Lung (tissue), 12 donors: ENCODE measurements around the gene FAAP100. TPM values are rescaled to one million over a fixed set of nuclear protein-coding genes. Genes with fewer than 3 reads are reported as not detected.

Experiments
- ATAC-seq: fragments of 200-7000 bp; cut with Tn5 transposase; one replicate; pipeline ENCODE4 v1.9.1; 2020; ENCODE audit warnings: moderate number of reproducible peaks; ENCODE audit not compliant: insufficient read depth, low FRiP score
- DNase-seq, 3 donors: peaks; one replicate each; pipeline ENCODE4 v3.0.0-alpha.2; 2013 to 2017
- H3K27ac ChIP-seq, 2 donors: one replicate each; pipeline ENCODE4 v1.5.1; 2013; ENCODE audit warnings: mild to moderate bottlenecking in 2 of 2, moderate library complexity in 2 of 2, control low read depth in 1 of 2, inconsistent platforms in 1 of 2, low read depth in 1 of 2, low read length in 1 of 2
- H3K27me3 ChIP-seq, 3 donors: one replicate each; pipeline ENCODE4 v1.5.1; 2013; ENCODE audit warnings: low read length in 2 of 3; ENCODE audit not compliant: control insufficient read depth in 3 of 3, insufficient read depth in 3 of 3
- H3K36me3 ChIP-seq, 4 donors: one replicate each; pipeline ENCODE4 v1.5.1; 2013; ENCODE audit warnings: low read length in 4 of 4, mild to moderate bottlenecking in 1 of 4, moderate library complexity in 1 of 4; ENCODE audit not compliant: control insufficient read depth in 4 of 4, insufficient read depth in 4 of 4
- H3K4me1 ChIP-seq, 5 donors: one replicate each; pipeline ENCODE4 v1.5.1; 2013; ENCODE audit warnings: low read length in 5 of 5, mild to moderate bottlenecking in 2 of 5, moderate library complexity in 1 of 5; ENCODE audit not compliant: control insufficient read depth in 5 of 5, insufficient read depth in 5 of 5
- H3K4me3 ChIP-seq: one replicate; pipeline ENCODE4 v1.5.1; 2013; ENCODE audit warnings: mild to moderate bottlenecking, control low read depth, moderate library complexity
- H3K9ac ChIP-seq, 2 donors: one replicate each; pipeline ENCODE4 v1.5.1; 2013; ENCODE audit warnings: low read length in 2 of 2, control low read depth in 1 of 2; ENCODE audit not compliant: insufficient read depth in 1 of 2
- H3K9me3 ChIP-seq, 4 donors: one replicate each; pipeline ENCODE4 v1.5.1; 2013; ENCODE audit warnings: low read length in 3 of 4, mild to moderate bottlenecking in 1 of 4, moderate library complexity in 1 of 4; ENCODE audit not compliant: control insufficient read depth in 4 of 4, insufficient read depth in 3 of 4
- CTCF ChIP-seq: IDR thresholded peaks from 2 replicates; pipeline ENCODE4 v1.5.1; 2012; ENCODE audit warnings: mild to moderate bottlenecking; ENCODE audit errors: control extremely low read depth, extremely low read depth
- WGBS, 2 donors: extraction: QIAGEN DNeasy Blood & Tissue Kit; methylation state at CpG; one replicate each; pipeline ENCODE4 v1.1.7; 2013; 5-methylcytosine and 5-hydroxymethylcytosine counted together
- polyA plus RNA-seq, 2 donors: library from polyadenylated mRNA; stranded (reverse); fragments of 200-250 nt; gene quantifications; one replicate each; pipeline ENCODE4 v1.2.1, GENCODE V29; 2013
- total RNA-seq, 2 donors: library from RNA; depleted of rRNA in 1 of 2; stranded (reverse); fragments of >200 nt in 1 of 2; gene quantifications; one replicate each; pipeline ENCODE4 v1.2.1, GENCODE V29; 2014 to 2021
- donor health status: control.
- donor health status: control.
- donor health status: Bipolar disorder and iron deficiency.
- donor health status: healthy.
- donor health status: DM: yes; HTN: yes; CAD: no.

FAAP100 gene
- total and polyA plus RNA-seq, 4 donors: 20.8 to 34.4 (median 25.4) TPM

GRCh38 chr17:81538651-81539570, 13.2 kb downstream of the FAAP100 start:
- no peak for ATAC-seq
- no peak for DNase-seq
- no peak for TF ChIP-seq CTCF
- peaks cover 0 to 8% (median 6%) of the 10 kb centered on the region in 5 donors for H3K4me1 ChIP-seq
- H3K9me3 ChIP-seq: peaks cover 0 to 8% (median 0%) of the 10 kb centered on the region in 4 donors
- no peak overlapping the region for H3K4me3 ChIP-seq
- WGBS, 2 donors: 93 to 96% methylated on average over 26 of the region's 26 CpGs
- H3K36me3 ChIP-seq: peaks cover 3 to 46% (median 6%) of the 10 kb centered on the region in 4 donors
- H3K27ac ChIP-seq: no peak overlapping the region
- no peak overlapping the region for H3K9ac ChIP-seq
- H3K27me3 ChIP-seq: peaks cover 0 to 17% (median 12%) of the 10 kb centered on the region in 3 donors

GRCh38 chr17:81537856-81538555, 14.1 kb downstream of the FAAP100 start:
- DNase-seq: no peak
- H3K9ac ChIP-seq: no peak overlapping the region
- peaks cover 0 to 17% (median 12%) of the 10 kb centered on the region in 3 donors for H3K27me3 ChIP-seq
- 72 to 79% methylated on average over 24 to 26 of the region's 26 CpGs for WGBS, 2 donors
- peaks cover 0 to 8% (median 6%) of the 10 kb centered on the region in 5 donors for H3K4me1 ChIP-seq
- peaks cover 0 to 9% (median 0%) of the 10 kb centered on the region in 4 donors for H3K9me3 ChIP-seq
- H3K27ac ChIP-seq: no peak overlapping the region
- ATAC-seq: no peak
- no peak overlapping the region for H3K4me3 ChIP-seq
- H3K36me3 ChIP-seq: peaks cover 2 to 37% (median 5%) of the 10 kb centered on the region in 4 donors
- TF ChIP-seq CTCF: no peak

GRCh38 chr17:81537343-81537855, 14.8 kb downstream of the FAAP100 start:
- ATAC-seq (peak; percentile 49), DNase-seq (peak in 2 of 3 donors; percentile 56 to 59)
- peaks cover 0 to 17% (median 12%) of the 10 kb centered on the region in 3 donors for H3K27me3 ChIP-seq
- H3K9me3 ChIP-seq: peaks cover 0 to 7% (median 0%) of the 10 kb centered on the region in 4 donors
- H3K4me3 ChIP-seq: no peak overlapping the region
- no peak overlapping the region for H3K9ac ChIP-seq
- H3K36me3 ChIP-seq: peaks cover 0 to 31% (median 3%) of the 10 kb centered on the region in 4 donors
- no peak overlapping the region for H3K27ac ChIP-seq
- TF ChIP-seq CTCF: peak; percentile 20
- peaks cover 0 to 8% (median 6%) of the 10 kb centered on the region in 5 donors for H3K4me1 ChIP-seq
- WGBS, 2 donors: 9 to 12% methylated on average over 17 of the region's 17 CpGs
